Mucosa of descending colon (tissue), 3 donors: ENCODE measurements around the gene UNC5B. TPM values are rescaled to one million over a fixed set of nuclear protein-coding genes. Genes with fewer than 3 reads are reported as not detected.

Source experiments
- ATAC-seq: fragments of 200-7000 bp; cut with Tn5 transposase; one replicate; pipeline ENCODE4 v1.9.1; 2020; ENCODE audit warnings: mild to moderate bottlenecking, moderate library complexity
- DNase-seq, 3 donors: peaks; one replicate each; pipeline ENCODE4 v3.0.0-alpha.2; 2020
- H3K36me3 ChIP-seq: fragments of 200-600 bp; one replicate; pipeline ENCODE4 v1.8.0; 2021; ENCODE audit warnings: low read depth, mild to moderate bottlenecking
- H3K4me1 ChIP-seq: fragments of 200-600 bp; one replicate; pipeline ENCODE4 v1.8.0; 2021; ENCODE audit warnings: low read depth, mild to moderate bottlenecking
- H3K4me3 ChIP-seq: fragments of 200-600 bp; one replicate; pipeline ENCODE4 v1.8.0; 2021; ENCODE audit warnings: mild to moderate bottlenecking
- H3K9me3 ChIP-seq: fragments of 200-600 bp; one replicate; pipeline ENCODE4 v1.8.0; 2021; ENCODE audit warnings: mild to moderate bottlenecking
- intact Hi-C, 2 donors: fragments of 100-400 bp; cut with DNase I in 1 of 2; cut with micrococcal nuclease in 1 of 2; formaldehyde crosslinking; loops; one replicate each; pipeline versions ENCODE4 v1.11.0 to v1.11.1; 2022; cut with DNase I, micrococcal nuclease
- long read RNA-seq, 2 donors: library from polyadenylated mRNA; unstranded; transcript quantifications; one replicate each; pipeline ENCODE4 v2.0.0, GENCODE V29; 2019 to 2021
- total RNA-seq, 3 donors: library from RNA; stranded (reverse); fragmentation: NEBNext Ultra II Directional in 2 of 3; extraction: Animal tissue kit (Norgen Biotek cat#: 25700) in 2 of 3; gene quantifications; one replicate each; pipeline versions ENCODE4 v1.2.1 to v1.2.4, GENCODE V29; 2021 to 2023
- TF ChIP-seq, protein P1 (sequence below): fragments of 200-600 bp; IDR thresholded peaks from one replicate; pipeline ENCODE4 v1.8.0; 2022; ENCODE audit warnings: antibody characterized with exemption, mild to moderate bottlenecking
- donor health status: DM: no; HTN: no; CAD: no; lungs with moderate emphysema.
- donor health status: DM: no; HTN: no; CAD: no.
- donor health status: DM: no; HTN: yes; CAD: no.

UNC5B gene
- 10 to 100 TPM; 11.0 to 17.4 (median 11.4) TPM for total RNA-seq
- long read RNA-seq, donor 1, full-length matches to known transcripts: 2 of 16 reads
- long read RNA-seq, donor 1, partial matches to known transcripts: 7 of 16 reads
- long read RNA-seq, donor 1, other reads (novel, unspliced or antisense): 7 of 16 reads
- long read RNA-seq, donor 2, partial matches to known transcripts: 2 of 3 reads
- long read RNA-seq, donor 2, other reads (novel, unspliced or antisense): 1 of 3 reads

- TF ChIP-seq, protein P1, sequence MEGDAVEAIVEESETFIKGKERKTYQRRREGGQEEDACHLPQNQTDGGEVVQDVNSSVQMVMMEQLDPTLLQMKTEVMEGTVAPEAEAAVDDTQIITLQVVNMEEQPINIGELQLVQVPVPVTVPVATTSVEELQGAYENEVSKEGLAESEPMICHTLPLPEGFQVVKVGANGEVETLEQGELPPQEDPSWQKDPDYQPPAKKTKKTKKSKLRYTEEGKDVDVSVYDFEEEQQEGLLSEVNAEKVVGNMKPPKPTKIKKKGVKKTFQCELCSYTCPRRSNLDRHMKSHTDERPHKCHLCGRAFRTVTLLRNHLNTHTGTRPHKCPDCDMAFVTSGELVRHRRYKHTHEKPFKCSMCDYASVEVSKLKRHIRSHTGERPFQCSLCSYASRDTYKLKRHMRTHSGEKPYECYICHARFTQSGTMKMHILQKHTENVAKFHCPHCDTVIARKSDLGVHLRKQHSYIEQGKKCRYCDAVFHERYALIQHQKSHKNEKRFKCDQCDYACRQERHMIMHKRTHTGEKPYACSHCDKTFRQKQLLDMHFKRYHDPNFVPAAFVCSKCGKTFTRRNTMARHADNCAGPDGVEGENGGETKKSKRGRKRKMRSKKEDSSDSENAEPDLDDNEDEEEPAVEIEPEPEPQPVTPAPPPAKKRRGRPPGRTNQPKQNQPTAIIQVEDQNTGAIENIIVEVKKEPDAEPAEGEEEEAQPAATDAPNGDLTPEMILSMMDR: no peak
- no peaks in the 10 kb centered on the region for H3K9me3 ChIP-seq
- peak within 1 kb of the TSS; percentile 46 for H3K4me3 ChIP-seq
- H3K4me1 ChIP-seq: peaks cover 17% of the 10 kb centered on the region
- H3K36me3 ChIP-seq: no peaks in the 10 kb centered on the region
- peak; percentile 88 for ATAC-seq
- peak; percentile 87 to 95 (median 90) for DNase-seq
- intact Hi-C loops: loop anchor here in 1 of 2 donors (10.0 kb wide), 1 partner anchor 62 kb away; no protein-coding TSS in a partner anchor
Observed at GRCh38 chr10:71212318-71213126, at the start of gene UNC5B. UNC5B (plus strand) TSS chr10:71212570; CDS start chr10:71212986, 416 bp downstream.

DNA sequence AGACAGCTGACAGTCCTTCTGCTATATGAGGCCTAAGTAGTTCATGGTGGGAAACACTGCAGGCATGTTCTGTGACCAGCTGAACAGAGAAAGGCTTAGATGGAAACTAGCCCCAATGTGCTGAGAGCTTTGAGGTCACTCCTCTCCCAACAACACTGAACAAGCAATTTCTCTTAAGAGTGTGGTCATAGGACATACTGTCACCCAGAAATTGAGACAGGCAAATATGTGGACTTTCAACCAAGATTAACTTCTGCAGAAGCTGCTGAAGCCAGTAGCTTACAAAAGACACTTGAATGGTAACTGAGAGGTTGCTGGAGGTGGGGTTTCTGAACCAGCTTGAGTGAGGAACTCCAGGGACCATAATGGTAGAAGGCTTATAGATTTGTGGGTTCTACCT lies 38.9 kb upstream of the UNC5B start:
- no peak for DNase-seq

GRCh38 chr10:71176661-71177060 lies 35.7 kb upstream of the UNC5B start:
- no peak for ATAC-seq
- Histone ChIP-seq H3K9me3 (no peaks in the 10 kb centered on the region), H3K4me1 (no peaks in the 10 kb centered on the region), H3K36me3 (no peaks in the 10 kb centered on the region), H3K4me3 (no peak overlapping the region)
- DNase-seq: no peak
- TF ChIP-seq, protein P1: no peak
- intact Hi-C loops: no loop called here

More for the DNA sequence above, 38.9 kb upstream of the UNC5B start:
- Histone ChIP-seq H3K9me3 (no peaks in the 10 kb centered on the region), H3K4me3 (no peak overlapping the region), H3K4me1 (no peaks in the 10 kb centered on the region), H3K36me3 (no peaks in the 10 kb centered on the region)
- no peak for ATAC-seq
- TF ChIP-seq, protein P1: no peak
- intact Hi-C loops: no loop called here

DNA sequence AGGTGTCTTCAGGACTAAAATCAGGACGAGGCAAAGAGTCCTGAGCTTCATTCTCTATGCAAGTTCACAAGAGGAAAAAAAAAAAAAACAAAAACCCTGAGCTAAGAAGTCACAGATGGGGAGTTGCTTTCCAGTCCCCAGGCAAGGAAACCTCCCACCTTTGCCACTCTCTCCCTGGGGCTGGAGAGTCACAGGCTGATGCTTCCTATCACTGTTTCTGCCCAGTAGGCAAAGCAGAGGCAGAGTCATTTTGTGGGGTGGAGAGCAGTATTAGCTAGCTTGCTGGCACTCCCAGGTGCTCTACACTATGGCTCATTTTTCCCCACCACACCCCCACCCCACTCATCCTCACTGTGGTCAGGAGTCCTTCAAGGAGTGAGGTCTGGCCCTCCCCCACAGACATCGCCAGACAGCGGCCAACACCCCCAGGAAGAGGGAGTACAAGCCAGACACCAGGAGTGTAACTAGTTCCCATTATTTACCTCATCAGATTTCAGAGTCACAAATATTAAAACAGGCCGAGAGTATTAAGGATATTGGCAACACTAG lies 34.6 kb upstream of the UNC5B start:
- H3K36me3 ChIP-seq: no peaks in the 10 kb centered on the region
- ATAC-seq: no peak
- intact Hi-C loops: no loop called here
- TF ChIP-seq, protein P1: no peak
- DNase-seq: no peak
- no peaks in the 10 kb centered on the region for H3K9me3 ChIP-seq
- no peak overlapping the region for H3K4me3 ChIP-seq
- H3K4me1 ChIP-seq: no peaks in the 10 kb centered on the region

GRCh38 chr10:71178880-71179279 lies 33.5 kb upstream of the UNC5B start:
- intact Hi-C loops: no loop called here
- no peak for ATAC-seq
- no peaks in the 10 kb centered on the region for H3K9me3 ChIP-seq

More at GRCh38 chr10:71178880-71179279, 33.5 kb upstream of the UNC5B start:
- DNase-seq: no peak
- Histone ChIP-seq H3K4me1 (no peaks in the 10 kb centered on the region), H3K36me3 (no peaks in the 10 kb centered on the region), H3K4me3 (no peak overlapping the region)
- TF ChIP-seq, protein P1: no peak
